ENCODE data around the gene DLK1. TPM values are rescaled to one million over a fixed set of nuclear protein-coding genes. Genes with fewer than 3 reads are reported as not detected.

The DLK1 gene
- total and polyA plus RNA-seq, 2 of the 13 experiments (the other 11 are each of a cell fraction or from before 2014, with no cell fraction given): 95.5 to 312 TPM

- H3K4me3 ChIP-seq (replicated peaks in 1 of 3; ENCODE audit: insufficient read depth in 1 of 3, low read depth in 2 of 3, low read length in 3 of 3): no peak overlapping the region
- in situ Hi-C loops (cut with HindIII; ENCODE audit: extremely low pct_ligation_motif_present, low pct_unique_long_range_greater_than_20kb) (no loop called here), intact Hi-C loops (cut with micrococcal nuclease; ENCODE audit: unreplicated experiment) (no loop called here)
- H3K27me3 ChIP-seq (ENCODE audit: control insufficient read depth in 1 of 2, insufficient read depth in 2 of 2, low read length in 2 of 2): no peaks in the 10 kb centered on the region
- H3K27ac ChIP-seq (ENCODE audit: extremely low read length, insufficient read depth, low read length): no peak overlapping the region
- no peak overlapping the region for H3K9ac ChIP-seq (ENCODE audit: insufficient read depth, low read depth, low read length)
- H3K79me2 ChIP-seq (ENCODE audit: insufficient read depth, low read length): no peaks in the 10 kb centered on the region
- no peak overlapping the region for H3K4me2 ChIP-seq (ENCODE audit: low read depth, low read length)
- POLR2A ChIA-PET: no interaction called here
- CTCF ChIA-PET (ENCODE audit: low intra/inter-chr PET ratio, low total read pairs): no interaction called here
- TF ChIP-seq ZFX (CRISPR knock-in tag; IDR thresholded peaks at IDR 0.05; ENCODE audit: low read depth) (no peak), NFE2 (CRISPR knock-in tag; IDR thresholded peaks at IDR 0.05) (no peak), MBD4 (IDR thresholded peaks at IDR 0.05; ENCODE audit: borderline replicate concordance, low read length) (no peak), ZNF331 (CRISPR knock-in tag; IDR thresholded peaks at IDR 0.05) (no peak), TARDBP (CRISPR knock-in tag; IDR thresholded peaks at IDR 0.05) (no peak), EED (CRISPR knock-in tag; IDR thresholded peaks at IDR 0.05) (no peak), ZNF687 (CRISPR knock-in tag; IDR thresholded peaks at IDR 0.05) (no peak), CENPBD1 (CRISPR knock-in tag; IDR thresholded peaks at IDR 0.05; ENCODE audit: borderline replicate concordance, low read depth) (no peak), MYPOP (CRISPR knock-in tag; IDR thresholded peaks at IDR 0.05) (no peak), SRSF1 (optimal IDR thresholded peaks at IDR 0.05; ENCODE audit: low read depth, low read length) (no peak), PAF1 (CRISPR knock-in tag; IDR thresholded peaks at IDR 0.05) (no peak), JUNB (CRISPR knock-in tag; IDR thresholded peaks at IDR 0.05; ENCODE audit: borderline replicate concordance) (no peak), MYC (CRISPR knock-in tag; IDR thresholded peaks at IDR 0.05; ENCODE audit: borderline replicate concordance) (no peak)
- H3K36me3 ChIP-seq (replicated peaks in 1 of 2; ENCODE audit: control insufficient read depth in 1 of 2, insufficient read depth in 2 of 2, low read length in 2 of 2): no peaks in the 10 kb centered on the region
- ATAC-seq (no peak), FAIRE-seq (no peak), DNase-seq (ENCODE audit: low spot score) (no peak)
- no peaks in the 10 kb centered on the region for H4K20me1 ChIP-seq (ENCODE audit: insufficient read depth, low read length)
- H2AFZ ChIP-seq (ENCODE audit: low read length): no peak overlapping the region
- H3K4me1 ChIP-seq (ENCODE audit: insufficient read depth, low read length): peaks cover 4% of the 10 kb centered on the region
- WGBS (ENCODE audit: low lambda C conversion rate): 65% methylated on average over 3 of the region's 3 CpGs
- H3K9me3 ChIP-seq (ENCODE audit: low read length): peaks cover 3% of the 10 kb centered on the region; the same call in 1 of the 2 replicates
- no TSS peak for BruUV-seq (replicated peaks)
Measured at GRCh38 chr14:100741966-100742365, 15.3 kb downstream of the DLK1 start.
